Measurements from ENCODE around the gene CXCL8. TPM values are rescaled to one million over a fixed set of nuclear protein-coding genes. Genes with fewer than 3 reads are reported as not detected.

The CXCL8 gene
- total RNA-seq, 2 donors from 2014 or later = 0.94 to 2.0 TPM

GRCh38 chr4:73725510-73725909, 14.9 kb upstream of the CXCL8 start:
- H3K27me3 Mint-ChIP-seq (ENCODE audit: low read depth) = peaks cover 6% of the 10 kb centered on the region
- no peaks in the 10 kb centered on the region for H3K4me1 Mint-ChIP-seq (ENCODE audit: low read depth)
- H3K27ac Mint-ChIP-seq = no peak overlapping the region
- H3K4me3 Mint-ChIP-seq = no peak overlapping the region
- DNase-seq = no peak
- peaks cover 0 to 2% of the 10 kb centered on the region in 2 donors for H3K9me3 Mint-ChIP-seq
- ATAC-seq (replicated peaks in 1 of 2) = no peak
- H3K36me3 Mint-ChIP-seq (ENCODE audit: insufficient read depth in 2 of 2) = no peaks in the 10 kb centered on the region

DNA sequence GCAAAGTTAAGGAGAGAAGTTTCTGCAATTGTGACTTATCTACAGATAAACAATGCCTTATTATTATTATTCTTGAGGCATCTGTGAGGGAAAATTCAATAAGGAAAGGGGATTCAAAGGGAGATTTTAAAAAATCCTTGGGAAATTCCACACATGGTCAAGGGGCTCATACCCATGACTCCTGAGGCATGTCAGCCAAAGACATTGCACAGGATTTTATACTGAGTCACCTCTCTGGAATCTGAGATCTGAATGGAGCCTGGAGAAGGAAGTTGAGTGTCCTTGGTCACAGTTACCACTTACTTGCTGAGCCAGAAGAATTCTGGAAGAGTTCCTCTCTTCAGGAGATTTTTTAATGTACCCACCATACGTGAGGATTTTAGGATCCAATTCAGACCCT, 14.4 kb upstream of the CXCL8 start:
- no peak for ATAC-seq (replicated peaks in 1 of 2)
- Mint-ChIP-seq H3K9me3 (no peaks in the 10 kb centered on the region), H3K36me3 (ENCODE audit: insufficient read depth in 2 of 2) (no peaks in the 10 kb centered on the region), H3K27ac (no peak overlapping the region), H3K4me3 (no peak overlapping the region), H3K4me1 (ENCODE audit: low read depth) (no peaks in the 10 kb centered on the region), H3K27me3 (ENCODE audit: low read depth) (peaks cover 2% of the 10 kb centered on the region)
- DNase-seq = no peak

DNA sequence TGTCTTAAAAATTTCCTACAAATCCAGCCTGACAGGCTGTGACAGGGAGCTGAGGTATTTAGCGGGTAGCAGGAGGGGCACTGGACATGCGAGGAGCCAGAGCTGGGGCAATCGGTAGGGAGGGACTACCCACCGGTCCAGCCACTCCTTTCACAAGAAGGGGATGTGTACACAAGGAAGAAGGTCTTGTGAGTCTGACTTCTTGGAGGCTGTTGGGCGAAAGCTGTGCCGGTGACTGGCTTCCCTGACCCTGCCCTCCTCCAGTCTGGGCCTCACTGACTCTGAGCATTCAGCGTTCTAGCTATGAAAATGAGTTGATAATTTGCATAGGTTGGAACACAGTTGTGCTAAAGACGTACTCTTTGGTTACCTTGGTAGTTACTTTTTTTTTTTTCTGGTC, 12.7 kb upstream of the CXCL8 start:
- Mint-ChIP-seq H3K36me3 (ENCODE audit: insufficient read depth in 2 of 2) (peaks cover 0 to 1% of the 10 kb centered on the region in 2 donors), H3K27ac (no peak overlapping the region), H3K4me3 (no peak overlapping the region), H3K4me1 (ENCODE audit: low read depth) (no peaks in the 10 kb centered on the region), H3K9me3 (no peaks in the 10 kb centered on the region), H3K27me3 (ENCODE audit: low read depth) (peaks cover 12% of the 10 kb centered on the region)
- ATAC-seq (replicated peaks in 1 of 2) = no peak
- DNase-seq = no peak

- H3K36me3 Mint-ChIP-seq (ENCODE audit: insufficient read depth in 2 of 2) = peaks cover 0 to 1% of the 10 kb centered on the region in 2 donors
- no peak overlapping the region for H3K27ac Mint-ChIP-seq
- no peaks in the 10 kb centered on the region for H3K4me1 Mint-ChIP-seq (ENCODE audit: low read depth)
- DNase-seq (no peak), ATAC-seq (replicated peaks in 1 of 2) (no peak)
- H3K9me3 Mint-ChIP-seq = no peaks in the 10 kb centered on the region
- H3K27me3 Mint-ChIP-seq (ENCODE audit: low read depth) = peaks cover 12% of the 10 kb centered on the region
- H3K4me3 Mint-ChIP-seq = no peak overlapping the region
Measured at GRCh38 chr4:73728091-73728741, 12.2 kb upstream of the CXCL8 start.

GRCh38 chr4:73729534-73730165, 10.7 kb upstream of the CXCL8 start:
- Mint-ChIP-seq H3K27me3 (ENCODE audit: low read depth) (peaks cover 12% of the 10 kb centered on the region), H3K27ac (no peak overlapping the region), H3K4me3 (no peak overlapping the region), H3K4me1 (ENCODE audit: low read depth) (no peaks in the 10 kb centered on the region), H3K9me3 (no peaks in the 10 kb centered on the region), H3K36me3 (ENCODE audit: insufficient read depth in 2 of 2) (peaks cover 0 to 1% of the 10 kb centered on the region in 2 donors)
- DNase-seq (peak in 1 of 2 donors; percentile 3), ATAC-seq (replicated peaks in 1 of 2) (no peak)

DNA sequence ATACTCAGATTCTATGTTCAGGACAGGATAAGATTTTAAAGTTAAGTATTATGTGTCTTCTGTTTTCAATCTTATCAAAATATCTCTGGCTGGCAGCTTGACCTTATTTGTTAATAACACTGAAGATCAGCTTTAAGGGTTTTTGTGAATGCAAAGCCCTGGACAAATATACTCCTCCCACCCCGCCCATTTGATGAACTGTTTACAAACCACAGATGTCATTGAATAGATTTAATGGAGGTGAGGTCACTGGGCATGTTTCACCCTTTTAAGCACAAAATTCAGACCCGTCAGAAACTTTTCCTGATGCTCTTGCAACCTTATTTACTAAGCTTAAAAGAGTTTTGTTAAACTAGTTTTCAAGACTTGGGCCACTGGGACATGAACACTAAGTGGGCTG, 10.1 kb upstream of the CXCL8 start:
- no peaks in the 10 kb centered on the region for H3K4me1 Mint-ChIP-seq (ENCODE audit: low read depth)
- no peak overlapping the region for H3K27ac Mint-ChIP-seq
- H3K4me3 Mint-ChIP-seq = no peak overlapping the region
- peaks cover 12% of the 10 kb centered on the region for H3K27me3 Mint-ChIP-seq (ENCODE audit: low read depth)
- no peak for ATAC-seq (replicated peaks in 1 of 2)
- no peak for DNase-seq
- H3K36me3 Mint-ChIP-seq (ENCODE audit: insufficient read depth in 2 of 2) = peaks cover 0 to 1% of the 10 kb centered on the region in 2 donors
- H3K9me3 Mint-ChIP-seq = no peaks in the 10 kb centered on the region

DNA sequence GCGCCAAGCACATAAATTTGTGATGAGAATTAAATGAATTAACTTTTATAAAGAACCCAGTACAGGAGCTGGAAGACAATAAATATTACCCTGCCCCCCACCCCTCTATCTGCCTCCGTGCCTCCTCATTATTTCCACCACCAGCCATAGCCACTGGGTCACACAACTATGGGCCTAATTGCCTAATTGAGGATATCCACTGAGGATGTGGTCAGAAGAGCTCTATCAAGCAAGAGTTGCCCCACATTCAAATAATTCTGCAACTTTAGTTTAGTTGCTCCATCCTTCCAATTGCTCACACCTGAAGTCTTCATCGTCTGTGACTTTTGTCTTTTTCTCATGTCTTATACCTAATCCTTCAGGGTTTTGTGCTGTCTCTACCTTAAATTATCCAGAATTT, 9.5 kb upstream of the CXCL8 start:
- ATAC-seq (replicated peaks in 1 of 2) = no peak

DNA sequence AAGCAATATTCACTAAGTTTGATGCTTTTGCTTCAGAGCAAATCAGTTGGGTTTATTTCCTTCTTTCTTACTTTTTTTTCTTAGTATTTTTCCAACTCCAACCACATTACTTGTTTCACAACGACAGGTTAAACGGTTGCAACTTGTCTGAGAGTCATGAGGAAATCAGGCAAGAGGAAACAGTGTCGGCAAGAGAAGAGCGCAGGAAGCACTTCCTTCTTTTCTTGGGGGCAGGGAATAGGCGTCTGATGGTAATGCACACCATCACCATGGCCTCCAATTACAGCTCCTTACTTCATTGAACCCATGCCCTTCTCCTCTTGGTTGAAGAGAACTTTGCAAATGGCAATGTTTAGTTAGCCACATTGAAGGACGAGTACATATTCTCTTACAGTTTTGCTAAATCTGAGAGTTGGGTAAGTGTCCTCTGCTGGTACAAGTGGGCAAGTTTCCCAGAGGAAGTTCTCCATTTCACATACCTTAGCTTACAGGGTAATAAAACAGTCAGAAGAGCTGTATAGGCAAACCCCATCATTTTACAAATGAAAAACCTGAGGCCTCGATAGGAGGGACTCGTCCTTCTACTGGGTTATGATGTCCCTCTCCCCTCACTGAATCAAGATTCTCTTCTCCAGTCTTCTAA, 8.3 kb upstream of the CXCL8 start:
- Mint-ChIP-seq H3K27ac (no peak overlapping the region), H3K9me3 (no peaks in the 10 kb centered on the region), H3K4me3 (no peak overlapping the region), H3K4me1 (ENCODE audit: low read depth) (no peaks in the 10 kb centered on the region), H3K27me3 (ENCODE audit: low read depth) (peaks cover 12% of the 10 kb centered on the region), H3K36me3 (ENCODE audit: insufficient read depth in 2 of 2) (peaks cover 0 to 1% of the 10 kb centered on the region in 2 donors)
- DNase-seq (no peak), ATAC-seq (replicated peaks in 1 of 2) (no peak)

More for the DNA sequence above, 9.5 kb upstream of the CXCL8 start:
- Mint-ChIP-seq H3K27ac (no peak overlapping the region), H3K36me3 (ENCODE audit: insufficient read depth in 2 of 2) (peaks cover 0 to 1% of the 10 kb centered on the region in 2 donors), H3K4me3 (no peak overlapping the region), H3K9me3 (no peaks in the 10 kb centered on the region), H3K4me1 (ENCODE audit: low read depth) (no peaks in the 10 kb centered on the region), H3K27me3 (ENCODE audit: low read depth) (peaks cover 12% of the 10 kb centered on the region)
- DNase-seq = no peak

DNA sequence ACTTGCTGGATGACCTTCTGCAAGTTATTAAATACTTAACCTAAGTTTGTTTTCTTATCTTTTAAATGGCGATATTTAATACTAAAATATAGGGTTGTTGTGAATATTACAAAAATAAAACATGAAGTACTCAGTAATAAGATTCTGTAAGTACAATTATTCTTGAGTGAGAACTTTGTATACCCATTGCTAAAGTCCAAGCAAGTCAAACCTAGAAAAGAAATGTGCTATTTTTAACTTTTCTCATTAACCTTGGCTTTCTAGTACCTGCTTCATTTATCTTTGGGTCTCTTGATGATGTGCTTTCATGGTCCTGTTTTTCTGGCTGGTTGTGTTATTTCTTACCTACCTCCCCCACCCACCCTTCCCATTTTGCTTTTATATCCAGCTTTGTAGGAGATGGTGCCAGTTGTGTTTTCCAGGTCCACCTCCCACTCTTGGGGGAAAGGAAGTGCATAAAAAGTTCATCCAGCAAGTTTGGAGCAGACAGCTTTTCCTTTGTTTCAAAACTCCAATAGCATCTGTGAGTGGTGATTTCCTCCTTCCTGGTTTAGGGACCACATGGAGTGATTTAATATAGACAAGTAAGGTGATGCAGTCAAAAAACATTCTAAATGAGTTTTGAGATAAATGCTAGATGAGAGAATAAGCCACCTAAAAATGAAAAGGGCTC, 7.5 kb upstream of the CXCL8 start:
- Mint-ChIP-seq H3K9me3 (peaks cover 0 to 2% of the 10 kb centered on the region in 2 donors), H3K4me3 (no peak overlapping the region), H3K36me3 (ENCODE audit: insufficient read depth in 2 of 2) (peaks cover 0 to 1% of the 10 kb centered on the region in 2 donors), H3K27me3 (ENCODE audit: low read depth) (peaks cover 12% of the 10 kb centered on the region), H3K27ac (no peak overlapping the region), H3K4me1 (ENCODE audit: low read depth) (no peaks in the 10 kb centered on the region)
- DNase-seq (no peak), ATAC-seq (replicated peaks in 1 of 2) (no peak)

GRCh38 chr4:73734530-73735001, 5.8 kb upstream of the CXCL8 start:
- ATAC-seq (replicated peaks in 1 of 2) (no peak), DNase-seq (no peak)
- peaks cover 12% of the 10 kb centered on the region for H3K27me3 Mint-ChIP-seq (ENCODE audit: low read depth)
- H3K4me3 Mint-ChIP-seq = no peak overlapping the region
- H3K36me3 Mint-ChIP-seq (ENCODE audit: insufficient read depth in 2 of 2) = peaks cover 0 to 1% of the 10 kb centered on the region in 2 donors
- H3K27ac Mint-ChIP-seq = no peak overlapping the region
- peaks cover under 1% of the 10 kb centered on the region for H3K4me1 Mint-ChIP-seq (ENCODE audit: low read depth)
- peaks cover 0 to 2% of the 10 kb centered on the region in 2 donors for H3K9me3 Mint-ChIP-seq

GRCh38 chr4:73735231-73735630, 5.1 kb upstream of the CXCL8 start:
- ATAC-seq (replicated peaks in 1 of 2) = peak; percentile 49 to 55
- H3K4me3 Mint-ChIP-seq = no peak overlapping the region
- peaks cover 0 to 1% of the 10 kb centered on the region in 2 donors for H3K36me3 Mint-ChIP-seq (ENCODE audit: insufficient read depth in 2 of 2)
- H3K27ac Mint-ChIP-seq = no peak overlapping the region
- peaks cover 12% of the 10 kb centered on the region for H3K27me3 Mint-ChIP-seq (ENCODE audit: low read depth)
- H3K9me3 Mint-ChIP-seq = peaks cover 0 to 2% of the 10 kb centered on the region in 2 donors
- DNase-seq = no peak
- H3K4me1 Mint-ChIP-seq (ENCODE audit: low read depth) = peaks cover 4% of the 10 kb centered on the region

DNA sequence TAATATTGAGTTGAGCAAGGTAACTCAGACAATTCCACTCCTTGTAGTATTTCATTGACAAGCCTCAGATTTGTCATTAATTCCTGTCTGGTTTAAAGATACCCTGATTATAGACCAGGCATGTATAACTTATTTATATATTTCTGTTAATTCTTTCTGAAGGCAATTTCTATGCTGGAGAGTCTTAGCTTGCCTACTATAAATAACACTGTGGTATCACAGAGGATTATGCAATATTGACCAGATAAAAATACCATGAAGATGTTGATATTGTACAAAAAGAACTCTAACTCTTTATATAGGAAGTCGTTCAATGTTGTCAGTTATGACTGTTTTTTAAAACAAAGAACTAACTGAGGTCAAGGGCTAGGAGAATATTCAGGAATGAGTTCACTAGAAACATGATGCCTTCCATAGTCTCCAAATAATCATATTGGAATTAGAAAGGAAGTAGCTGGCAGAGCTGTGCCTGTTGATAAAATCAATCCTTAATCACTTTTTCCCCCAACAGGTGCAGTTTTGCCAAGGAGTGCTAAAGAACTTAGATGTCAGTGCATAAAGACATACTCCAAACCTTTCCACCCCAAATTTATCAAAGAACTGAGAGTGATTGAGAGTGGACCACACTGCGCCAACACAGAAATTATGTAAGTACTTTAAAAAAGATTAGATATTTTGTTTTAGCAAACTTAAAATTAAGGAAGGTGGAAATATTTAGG, 821 bp downstream of the CXCL8 start:
- no peak overlapping the region for H3K27ac Mint-ChIP-seq
- H3K4me3 Mint-ChIP-seq = no peak overlapping the region

More for the DNA sequence above, 821 bp downstream of the CXCL8 start:
- DNase-seq (no peak), ATAC-seq (replicated peaks in 1 of 2) (no peak)
- no peaks in the 10 kb centered on the region for H3K36me3 Mint-ChIP-seq (ENCODE audit: insufficient read depth in 2 of 2)
- H3K4me1 Mint-ChIP-seq (ENCODE audit: low read depth) = peaks cover 4% of the 10 kb centered on the region
- H3K27me3 Mint-ChIP-seq (ENCODE audit: low read depth) = no peaks in the 10 kb centered on the region
- H3K9me3 Mint-ChIP-seq = peaks cover 0 to 2% of the 10 kb centered on the region in 2 donors
